ENCODE results near the gene ZACN.

DNA sequence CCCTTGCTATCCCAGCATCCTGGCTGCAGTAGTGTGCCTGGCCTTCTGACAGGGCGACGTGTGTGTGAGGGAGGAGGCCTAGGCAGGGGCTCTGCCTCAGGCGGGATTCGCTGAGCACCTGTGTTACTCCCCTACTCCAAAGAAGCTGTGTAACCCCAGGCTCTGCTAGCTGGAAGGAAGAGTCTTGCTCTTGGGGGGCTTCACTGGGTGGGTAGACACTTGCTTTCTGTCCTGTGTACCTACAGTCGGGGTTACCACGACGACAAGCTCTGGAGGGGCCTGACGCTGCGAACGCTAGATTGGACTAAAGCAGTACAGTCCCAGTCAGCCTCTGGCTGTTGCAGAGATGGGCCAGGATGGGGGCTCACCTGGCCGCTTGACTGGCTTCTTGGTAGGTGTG lies 15.1 kb downstream of the ZACN start:
- TF ChIP-seq, protein P1, sequence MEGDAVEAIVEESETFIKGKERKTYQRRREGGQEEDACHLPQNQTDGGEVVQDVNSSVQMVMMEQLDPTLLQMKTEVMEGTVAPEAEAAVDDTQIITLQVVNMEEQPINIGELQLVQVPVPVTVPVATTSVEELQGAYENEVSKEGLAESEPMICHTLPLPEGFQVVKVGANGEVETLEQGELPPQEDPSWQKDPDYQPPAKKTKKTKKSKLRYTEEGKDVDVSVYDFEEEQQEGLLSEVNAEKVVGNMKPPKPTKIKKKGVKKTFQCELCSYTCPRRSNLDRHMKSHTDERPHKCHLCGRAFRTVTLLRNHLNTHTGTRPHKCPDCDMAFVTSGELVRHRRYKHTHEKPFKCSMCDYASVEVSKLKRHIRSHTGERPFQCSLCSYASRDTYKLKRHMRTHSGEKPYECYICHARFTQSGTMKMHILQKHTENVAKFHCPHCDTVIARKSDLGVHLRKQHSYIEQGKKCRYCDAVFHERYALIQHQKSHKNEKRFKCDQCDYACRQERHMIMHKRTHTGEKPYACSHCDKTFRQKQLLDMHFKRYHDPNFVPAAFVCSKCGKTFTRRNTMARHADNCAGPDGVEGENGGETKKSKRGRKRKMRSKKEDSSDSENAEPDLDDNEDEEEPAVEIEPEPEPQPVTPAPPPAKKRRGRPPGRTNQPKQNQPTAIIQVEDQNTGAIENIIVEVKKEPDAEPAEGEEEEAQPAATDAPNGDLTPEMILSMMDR (IDR thresholded peaks at IDR 0.05; ENCODE audit: insufficient read depth, low read length, poor library complexity, severe bottlenecking): no peak
- no peak for TF ChIP-seq EZH2phosphoT487 (conservative IDR thresholded peaks at IDR 0.05; ENCODE audit: low read length)
